Mesenteric fat pad (tissue), 1 donor: Measurements from ENCODE around the gene UGT1A5. TPM values are rescaled to one million over a fixed set of nuclear protein-coding genes. Genes with fewer than 3 reads are reported as not detected.

Source experiments
- total RNA-seq: library from RNA; stranded (reverse); fragmentation: NEBNext Ultra II Directional; extraction: Animal tissue kit (Norgen Biotek cat#: 25700); gene quantifications from one replicate; pipeline ENCODE4 v1.2.1, GENCODE V29; 2021
- donor health status: DM: yes; HTN: yes; CAD: no.

UGT1A5 gene
- total RNA-seq, 1 donor from 2014 or later: not detected

Other genes starting within 250 kb of the UGT1A5 start
- 39.0 TPM for gene USP40, start 146.1 kb upstream of the UGT1A5 start, total RNA-seq
- gene UGT1A8, start 95.3 kb upstream of the UGT1A5 start, total RNA-seq: not detected
- not detected for gene UGT1A10, start 76.5 kb upstream of the UGT1A5 start, total RNA-seq
- gene UGT1A9, start 41.0 kb upstream of the UGT1A5 start, total RNA-seq: not detected
- gene UGT1A7, start 31.0 kb upstream of the UGT1A5 start, total RNA-seq: 0.80 TPM
- not detected for gene UGT1A6, start 20.0 kb upstream of the UGT1A5 start, total RNA-seq
- gene UGT1A4, start 5.8 kb downstream of the UGT1A5 start, total RNA-seq: not detected
- not detected for gene UGT1A3, start 16.1 kb downstream of the UGT1A5 start, total RNA-seq
- 0.32 TPM for gene UGT1A1, start 47.4 kb downstream of the UGT1A5 start, total RNA-seq
- gene MROH2A, start 65.4 kb downstream of the UGT1A5 start, total RNA-seq: not detected
- 0.55 TPM for gene HJURP, start 141.6 kb downstream of the UGT1A5 start, total RNA-seq
- not detected for gene TRPM8, start 204.5 kb downstream of the UGT1A5 start, total RNA-seq